Measurements from ENCODE around the gene ACSL4.

DNA sequence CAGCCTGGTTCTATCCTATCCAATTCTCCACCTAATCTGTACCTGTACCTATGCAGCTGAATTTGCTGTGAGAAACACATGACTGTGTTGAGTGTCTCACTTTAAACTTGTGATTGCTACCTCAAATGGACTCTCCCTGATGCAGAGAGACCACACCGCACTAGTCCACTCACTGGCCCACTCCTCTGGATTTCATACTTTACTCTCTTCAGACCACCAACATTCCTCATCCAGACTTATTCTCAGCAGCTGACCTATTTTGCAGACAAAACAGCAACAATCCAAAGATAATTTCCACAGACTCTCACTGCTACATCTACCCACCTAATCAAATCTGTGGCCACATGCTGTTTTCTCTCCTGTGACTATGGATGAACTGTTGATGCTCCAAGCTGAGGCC is 45.2 kb downstream of the ACSL4 start:
- TF ChIP-seq LEF1 (IDR thresholded peaks at IDR 0.05; ENCODE audit: borderline replicate concordance) (no peak), BHLHE40 (IDR thresholded peaks at IDR 0.05; ENCODE audit: borderline replicate concordance) (no peak), HDGF (IDR thresholded peaks at IDR 0.05; ENCODE audit: borderline replicate concordance) (no peak), FOXM1 (IDR thresholded peaks at IDR 0.05; ENCODE audit: borderline replicate concordance) (no peak), FOXA1 (IDR thresholded peaks at IDR 0.05) (no peak), SP1 (IDR thresholded peaks at IDR 0.05) (no peak), ELF4 (IDR thresholded peaks at IDR 0.05) (no peak), TARDBP (IDR thresholded peaks at IDR 0.05) (no peak), ARNT (IDR thresholded peaks at IDR 0.05) (no peak), SUZ12 (IDR thresholded peaks at IDR 0.05) (no peak), FOXK2 (IDR thresholded peaks at IDR 0.05) (no peak), NFRKB (IDR thresholded peaks at IDR 0.05) (no peak)
- TF ChIP-seq, protein P1, sequence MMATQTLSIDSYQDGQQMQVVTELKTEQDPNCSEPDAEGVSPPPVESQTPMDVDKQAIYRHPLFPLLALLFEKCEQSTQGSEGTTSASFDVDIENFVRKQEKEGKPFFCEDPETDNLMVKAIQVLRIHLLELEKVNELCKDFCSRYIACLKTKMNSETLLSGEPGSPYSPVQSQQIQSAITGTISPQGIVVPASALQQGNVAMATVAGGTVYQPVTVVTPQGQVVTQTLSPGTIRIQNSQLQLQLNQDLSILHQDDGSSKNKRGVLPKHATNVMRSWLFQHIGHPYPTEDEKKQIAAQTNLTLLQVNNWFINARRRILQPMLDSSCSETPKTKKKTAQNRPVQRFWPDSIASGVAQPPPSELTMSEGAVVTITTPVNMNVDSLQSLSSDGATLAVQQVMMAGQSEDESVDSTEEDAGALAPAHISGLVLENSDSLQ (IDR thresholded peaks at IDR 0.05), result no peak
